HG02759 (cell line): Measurements from ENCODE around the gene LPGAT1.
A peak's percentile ranks its signal among the peaks of the same experiment; 100 is the strongest.
"Not testable (repeated sequence)": the region's sequence is repeated elsewhere in the genome, so short reads cannot be mapped to it uniquely, and the experiment has no call there.

ENCODE experiments used
- ATAC-seq: cut with Tn5 transposase; IDR thresholded peaks from one replicate; pipeline ENCODE4 v1.9.1; 2021; ENCODE audit warnings: mild to moderate bottlenecking, moderate library complexity; ENCODE audit not compliant: unreplicated experiment

The LPGAT1 gene, protein sequence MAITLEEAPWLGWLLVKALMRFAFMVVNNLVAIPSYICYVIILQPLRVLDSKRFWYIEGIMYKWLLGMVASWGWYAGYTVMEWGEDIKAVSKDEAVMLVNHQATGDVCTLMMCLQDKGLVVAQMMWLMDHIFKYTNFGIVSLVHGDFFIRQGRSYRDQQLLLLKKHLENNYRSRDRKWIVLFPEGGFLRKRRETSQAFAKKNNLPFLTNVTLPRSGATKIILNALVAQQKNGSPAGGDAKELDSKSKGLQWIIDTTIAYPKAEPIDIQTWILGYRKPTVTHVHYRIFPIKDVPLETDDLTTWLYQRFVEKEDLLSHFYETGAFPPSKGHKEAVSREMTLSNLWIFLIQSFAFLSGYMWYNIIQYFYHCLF

DNA sequence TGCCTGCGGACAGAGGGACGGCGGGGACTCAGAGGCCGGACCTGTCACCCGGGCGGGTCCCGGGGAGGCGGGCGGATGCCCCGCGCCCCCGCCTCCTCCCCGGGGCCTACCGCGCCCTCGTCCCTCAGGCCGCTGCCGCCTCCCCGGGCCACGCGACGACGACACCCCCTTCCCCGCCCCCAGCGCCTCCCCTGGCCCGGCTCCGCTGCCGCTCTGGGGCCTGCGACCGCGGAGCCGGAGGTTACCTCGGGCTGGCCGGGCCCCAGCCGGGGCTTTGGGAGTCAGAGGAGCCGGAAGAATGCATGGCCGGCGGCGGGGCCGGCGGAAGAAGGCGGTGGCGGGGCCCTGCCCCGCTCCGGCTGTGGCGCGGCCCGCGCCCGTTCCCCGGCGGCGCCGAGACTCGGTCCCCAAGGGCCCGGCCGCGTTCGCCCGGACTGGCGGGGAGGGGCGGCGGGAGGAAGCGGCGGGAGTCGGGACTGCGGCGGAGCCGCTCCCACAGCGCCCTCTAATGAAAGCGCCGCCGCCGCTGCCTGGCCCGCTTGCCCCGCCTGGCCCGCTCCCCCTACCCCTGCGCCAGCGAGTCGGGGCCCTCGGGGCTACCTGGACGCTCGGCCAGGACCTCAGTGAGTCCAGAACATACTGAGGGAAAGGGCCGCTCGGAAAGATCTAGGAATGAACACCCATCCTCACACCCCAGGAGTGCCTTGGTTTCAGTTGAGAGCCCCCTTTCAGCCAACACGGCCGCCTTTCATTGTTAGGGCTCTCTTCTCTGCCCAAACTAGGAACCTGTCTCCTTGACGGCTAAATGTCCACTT is at the start of gene LPGAT1:
LPGAT1 (minus strand) TSS at position 436 of the 815 bp plus-strand sequence. CDS start 1,467 bp downstream, outside the sequence.
- peak; percentile 80 for ATAC-seq

DNA sequence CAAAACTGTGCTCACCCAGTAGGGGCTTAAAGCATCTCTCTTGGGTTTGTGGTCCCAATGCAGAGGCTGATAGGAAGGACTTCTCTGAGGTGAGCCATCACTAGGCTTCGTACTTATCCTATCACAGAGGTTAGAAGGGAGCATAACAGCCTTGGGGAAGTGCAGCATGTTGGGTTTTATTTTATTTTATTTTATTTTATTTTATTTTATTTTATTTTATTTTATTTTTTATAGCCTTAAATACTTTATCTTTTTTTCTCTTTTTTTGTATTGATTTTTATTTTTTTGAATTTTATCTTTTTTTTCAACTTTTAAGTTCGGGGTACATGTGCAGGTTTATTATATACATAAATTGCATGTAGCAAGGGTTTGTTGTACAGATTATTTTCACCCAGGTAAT is 48.9 kb upstream of the LPGAT1 start:
- no peak for ATAC-seq

DNA sequence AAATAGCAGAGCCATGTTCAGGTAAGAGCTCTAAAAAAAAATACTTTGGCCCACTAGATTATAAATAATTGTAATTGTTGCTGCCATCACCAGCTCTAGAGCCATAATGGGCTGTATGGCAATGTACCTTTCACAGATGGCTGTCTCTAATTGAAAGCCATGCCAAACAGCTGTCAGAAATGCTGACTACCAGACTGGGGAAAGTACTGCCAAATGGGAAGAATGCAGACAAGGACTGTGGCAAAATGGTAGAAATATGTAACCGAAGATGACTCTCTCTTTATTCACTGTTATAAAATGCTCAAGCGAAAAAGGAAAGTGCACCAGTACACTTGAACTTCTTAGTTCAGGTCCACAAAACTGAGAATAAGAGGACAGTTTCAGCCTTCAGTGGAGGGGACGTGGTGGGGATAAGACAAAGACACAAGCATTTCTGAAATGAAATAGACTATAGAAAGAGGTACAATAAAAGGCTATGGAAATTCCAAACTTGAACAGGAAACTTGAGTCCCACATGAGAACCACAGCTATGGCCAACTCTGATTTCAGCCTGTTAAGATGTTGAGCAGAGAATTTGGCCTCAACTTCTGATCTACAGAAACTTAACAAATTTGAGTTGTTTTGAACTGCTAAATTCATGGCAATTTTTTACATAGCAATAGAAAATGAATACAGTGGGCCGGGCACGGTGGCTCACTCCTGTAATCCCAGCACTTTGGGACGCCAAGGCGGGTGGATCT is 46.5 kb upstream of the LPGAT1 start:
- no peak for ATAC-seq

DNA sequence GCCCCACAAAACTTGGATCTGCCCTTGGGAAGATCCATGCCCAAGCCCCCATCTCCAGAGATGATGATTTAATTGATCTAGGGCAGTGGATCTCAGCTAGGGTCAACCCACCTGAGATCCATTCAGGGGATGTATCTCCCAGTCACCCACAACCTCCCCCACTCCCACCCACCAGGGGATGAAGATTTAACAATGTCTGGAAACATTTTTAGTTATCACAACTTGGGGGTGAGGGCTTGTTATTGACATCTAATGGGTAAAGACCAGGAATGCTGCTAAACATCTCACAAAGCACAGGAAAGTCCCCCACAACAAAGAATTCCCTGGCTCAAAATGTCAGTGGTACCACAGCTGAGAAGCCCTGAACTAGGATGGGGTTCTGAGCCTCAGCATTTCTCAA is 45.0 kb upstream of the LPGAT1 start:
- no peak for ATAC-seq

DNA sequence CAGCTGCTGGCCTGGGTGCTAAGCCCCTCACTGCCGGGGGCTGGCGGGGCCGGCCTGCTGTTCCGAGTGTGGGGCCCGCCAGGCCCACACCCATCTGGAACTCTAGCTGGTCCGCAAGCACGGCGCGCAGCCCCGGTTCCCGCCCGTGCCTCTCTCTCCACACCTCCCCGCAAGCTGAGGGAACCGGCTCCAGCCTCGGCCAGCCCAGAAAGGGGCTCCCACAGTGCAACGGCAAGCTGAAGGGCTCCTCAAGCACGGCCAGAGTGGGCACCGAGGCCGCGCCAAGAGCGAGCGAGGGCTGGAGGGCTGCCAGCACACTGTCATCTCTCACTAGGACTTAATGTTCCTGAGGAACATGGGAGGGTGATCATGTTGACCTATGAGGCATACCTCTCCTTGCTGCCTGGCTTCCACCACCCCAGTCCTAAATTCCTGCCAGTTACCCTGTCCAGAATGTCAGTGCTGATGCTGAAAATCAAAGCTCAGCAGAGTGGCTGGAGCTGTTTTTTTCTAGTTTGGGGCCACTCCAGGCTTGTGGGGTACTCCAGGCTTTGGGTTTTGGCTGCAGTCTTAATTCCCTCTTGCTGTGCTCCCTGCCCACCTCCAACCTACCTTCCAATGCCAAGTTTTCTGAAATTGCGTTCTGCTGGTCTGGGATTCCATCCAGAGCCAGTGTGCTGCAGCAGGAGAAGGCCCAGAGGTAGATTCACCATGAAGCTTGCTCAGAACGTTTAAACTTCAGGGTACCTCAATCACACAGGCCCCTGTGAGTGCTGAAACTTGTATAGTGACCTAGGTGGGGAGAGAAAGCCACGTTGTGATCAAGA is 44.2 kb upstream of the LPGAT1 start:
- no peak for ATAC-seq

DNA sequence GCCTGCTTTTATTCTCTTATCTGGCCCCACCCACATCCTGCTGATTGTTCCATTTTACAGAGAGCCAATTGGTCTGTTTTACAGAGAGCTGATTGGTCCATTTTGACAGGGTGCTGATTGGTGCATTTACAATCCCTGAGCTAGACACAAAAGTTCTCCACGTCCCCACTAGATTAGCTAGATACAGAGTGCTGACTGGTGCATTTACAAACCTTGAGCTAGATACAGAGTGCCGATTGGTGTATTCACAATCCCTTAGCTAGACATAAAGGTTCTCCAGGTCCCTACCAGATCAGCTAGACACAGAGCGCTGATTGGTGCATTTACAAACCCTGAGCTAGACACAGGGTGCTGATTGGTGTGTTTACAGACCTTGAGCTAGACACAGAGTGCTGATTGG is 43.2 kb upstream of the LPGAT1 start:
- not testable (repeated sequence) for ATAC-seq

DNA sequence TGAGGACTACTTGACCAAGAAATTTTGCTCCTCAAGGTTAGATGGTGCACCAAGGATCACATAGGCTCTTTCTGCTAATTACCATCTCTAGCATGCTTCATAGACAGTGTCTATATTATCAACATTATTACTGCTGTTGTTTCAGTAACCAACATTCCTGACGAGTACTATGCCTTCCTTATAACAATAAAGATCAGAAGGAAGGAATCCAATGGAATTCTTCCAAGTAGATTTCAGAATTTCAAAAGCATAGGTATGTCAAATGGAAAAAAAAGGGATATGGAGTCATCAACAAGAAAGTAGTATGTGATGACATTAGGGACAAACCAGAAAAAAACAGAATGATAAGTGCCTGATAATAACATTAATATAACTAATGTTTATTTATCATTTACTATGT is 39.6 kb upstream of the LPGAT1 start:
- ATAC-seq: no peak

DNA sequence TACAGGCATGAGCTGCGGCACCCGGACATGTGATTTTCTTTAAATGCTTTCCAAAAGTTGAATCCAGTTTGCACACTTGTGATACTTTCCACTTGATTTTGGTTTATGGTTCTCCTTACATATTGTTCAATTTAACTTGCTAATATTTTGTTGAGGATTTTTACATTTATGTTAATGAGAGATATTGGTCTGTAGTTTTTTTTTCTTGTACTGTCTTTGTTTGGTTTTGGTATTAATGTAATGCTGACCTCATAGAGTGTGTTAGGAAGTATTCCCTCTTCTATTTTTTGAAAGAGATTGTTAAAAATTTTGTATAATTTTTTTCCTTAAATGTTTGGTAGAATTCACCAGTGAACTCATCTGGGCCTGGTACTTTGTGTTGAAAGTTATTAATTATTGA is 34.6 kb upstream of the LPGAT1 start:
- ATAC-seq: no peak

DNA sequence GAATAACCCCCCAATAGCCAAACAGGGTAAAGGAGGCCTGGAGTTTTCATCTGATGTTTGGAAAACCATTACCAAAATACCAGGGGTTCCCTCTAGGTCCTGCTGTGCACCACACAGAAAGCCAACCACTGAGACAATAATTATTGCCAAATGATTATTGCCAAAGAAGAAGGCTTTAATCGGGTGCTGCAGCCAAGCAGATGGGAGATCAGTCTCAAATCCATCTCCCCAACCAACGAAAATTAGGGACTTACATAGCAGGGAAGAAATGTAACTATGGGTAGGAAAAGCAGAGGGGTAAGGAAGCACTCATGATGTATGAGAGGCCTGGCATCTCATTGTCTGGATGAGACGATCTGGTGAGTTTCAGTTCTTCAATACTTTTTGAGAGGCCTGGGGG is 28.8 kb upstream of the LPGAT1 start:
- no peak for ATAC-seq

DNA sequence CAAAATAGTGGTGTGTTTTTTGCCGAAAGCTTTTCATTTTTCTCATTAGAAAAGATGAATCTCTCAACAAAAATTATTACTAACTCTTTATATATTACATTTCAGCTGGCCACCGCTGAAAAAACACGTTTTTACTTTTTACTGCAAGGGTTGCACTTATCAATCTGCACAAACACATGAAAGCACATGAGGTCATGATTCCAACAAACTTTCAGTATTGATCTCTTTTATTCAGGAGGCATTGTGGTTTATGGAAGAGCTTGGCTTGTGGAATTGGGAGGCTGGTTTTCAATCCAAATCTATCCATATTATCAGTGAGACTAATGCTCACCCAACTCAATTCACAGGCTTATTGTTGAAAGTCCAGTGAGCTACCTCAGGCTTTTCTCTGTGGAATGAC is 20.6 kb upstream of the LPGAT1 start:
- ATAC-seq: no peak

DNA sequence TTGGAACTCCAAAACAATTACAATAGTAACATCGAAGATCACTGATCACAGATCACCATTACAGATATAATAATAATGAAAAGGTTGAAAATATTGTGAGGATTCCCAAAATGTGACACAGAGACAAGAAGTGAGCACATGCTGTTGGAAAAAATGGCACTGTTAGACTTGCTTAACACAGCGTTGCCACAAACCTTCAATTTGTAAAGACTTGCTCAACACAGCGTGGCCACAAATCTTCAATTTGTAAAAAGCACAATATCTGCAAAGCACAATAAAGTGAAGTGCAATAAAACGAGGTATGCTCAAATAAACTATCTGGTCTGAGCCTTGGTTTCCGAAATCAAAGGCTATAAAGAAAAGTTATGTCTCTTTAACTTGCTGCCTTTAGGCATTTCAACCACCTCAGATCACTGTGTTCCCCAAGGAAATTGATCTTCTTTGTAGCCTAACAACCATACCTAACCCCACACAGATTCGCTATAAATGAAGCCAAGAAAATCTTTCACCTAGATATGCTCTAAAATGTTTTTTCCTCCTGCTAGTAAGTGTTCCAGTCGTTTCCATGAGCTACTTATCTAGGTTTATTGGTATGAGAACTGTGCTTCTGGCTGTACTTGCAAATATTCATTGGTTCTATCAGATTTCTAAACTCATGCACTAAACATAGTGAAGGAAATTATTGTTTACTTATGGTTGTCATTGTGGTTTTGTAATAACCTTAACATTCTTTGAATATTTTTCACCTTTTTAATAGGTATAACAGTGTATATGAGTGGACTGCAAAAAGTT is 13.1 kb upstream of the LPGAT1 start:
- ATAC-seq: no peak

DNA sequence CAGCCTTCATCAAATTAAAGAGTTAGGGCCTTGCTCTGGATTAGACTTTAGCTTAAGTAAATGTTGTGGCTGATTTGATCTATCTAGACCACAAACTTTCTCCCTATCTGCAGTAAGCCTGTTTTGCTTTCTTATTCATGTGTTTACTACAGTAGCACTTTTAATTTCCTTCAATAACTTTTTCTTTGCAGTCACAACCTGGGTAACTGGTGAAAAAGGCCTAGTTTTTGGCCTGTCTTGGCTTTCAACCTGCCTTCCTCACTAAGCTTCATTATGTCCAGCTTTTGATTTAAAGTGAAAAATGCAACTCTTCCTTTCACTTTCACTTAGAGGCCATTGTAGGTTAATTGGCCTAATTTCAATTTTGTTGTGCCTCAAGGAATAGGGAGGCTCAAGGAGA is 12.5 kb upstream of the LPGAT1 start:
- no peak for ATAC-seq

DNA sequence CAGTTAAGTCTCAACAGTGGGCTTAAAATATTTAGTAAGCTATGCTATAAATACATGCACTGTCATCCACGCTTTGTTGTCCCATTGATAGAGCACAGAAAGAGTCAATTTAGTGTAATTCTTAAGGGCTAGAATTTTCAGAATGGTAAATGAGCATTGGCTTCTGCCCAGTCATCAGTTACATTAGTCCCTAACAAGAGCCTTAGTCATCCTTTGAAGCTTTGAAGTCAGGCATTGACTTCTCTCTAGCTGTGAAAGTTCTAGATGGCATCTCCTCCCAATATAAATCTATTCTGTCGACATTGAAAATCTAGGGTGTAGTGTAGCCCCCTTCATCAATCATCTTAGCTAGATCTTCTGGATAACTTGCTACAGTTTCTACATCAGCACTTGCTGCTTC is 12.0 kb upstream of the LPGAT1 start:
- ATAC-seq: no peak

DNA sequence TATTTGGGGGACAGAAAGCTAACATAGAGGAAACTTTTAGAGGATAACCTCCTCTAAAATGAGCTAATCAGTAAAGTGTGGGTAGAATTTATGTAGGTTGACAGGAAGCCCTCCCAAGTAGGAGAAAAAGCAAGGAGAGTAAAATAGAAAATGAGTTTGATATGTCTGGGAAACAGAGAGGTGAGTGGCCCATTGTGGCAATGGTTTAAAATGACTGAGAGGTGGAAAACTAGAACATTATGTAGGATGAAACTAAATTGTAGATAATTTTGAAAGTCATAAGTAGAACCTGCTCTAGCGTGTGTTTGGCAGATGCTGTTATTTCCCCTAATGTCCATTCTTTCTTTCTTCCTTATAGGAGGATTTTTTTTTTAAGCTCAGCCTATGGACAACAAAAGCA is 8.5 kb upstream of the LPGAT1 start:
- ATAC-seq: no peak

DNA sequence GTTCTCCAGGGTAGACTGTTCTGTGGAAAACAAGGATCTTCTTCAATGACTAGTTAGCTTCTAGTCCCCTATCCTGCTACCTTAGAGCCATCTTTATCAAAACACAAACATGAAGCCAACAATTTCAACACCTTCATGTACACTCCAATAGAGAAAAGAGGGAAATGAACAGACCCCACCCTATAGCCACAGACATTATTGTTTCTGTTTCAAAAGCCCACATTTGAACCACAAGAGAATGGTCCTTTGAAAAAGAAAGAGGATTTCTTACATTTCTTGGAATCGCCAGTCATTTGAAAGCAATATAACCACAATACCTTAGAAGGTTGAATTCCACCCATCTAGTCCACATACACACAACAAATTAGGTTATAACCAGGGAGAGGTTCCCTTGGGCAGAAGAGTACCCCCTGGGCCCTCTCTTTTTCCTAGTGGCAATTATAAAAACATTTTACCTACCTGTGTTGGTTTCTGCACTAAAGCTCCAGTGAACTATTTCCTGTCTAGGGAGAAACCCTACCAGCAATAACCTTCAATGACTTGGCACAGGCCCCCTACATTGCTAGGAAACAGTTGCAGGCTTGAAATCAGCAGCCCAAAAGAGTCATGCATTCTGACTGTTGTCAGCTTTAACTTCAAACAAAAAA is 2.7 kb upstream of the LPGAT1 start:
- no peak for ATAC-seq

DNA sequence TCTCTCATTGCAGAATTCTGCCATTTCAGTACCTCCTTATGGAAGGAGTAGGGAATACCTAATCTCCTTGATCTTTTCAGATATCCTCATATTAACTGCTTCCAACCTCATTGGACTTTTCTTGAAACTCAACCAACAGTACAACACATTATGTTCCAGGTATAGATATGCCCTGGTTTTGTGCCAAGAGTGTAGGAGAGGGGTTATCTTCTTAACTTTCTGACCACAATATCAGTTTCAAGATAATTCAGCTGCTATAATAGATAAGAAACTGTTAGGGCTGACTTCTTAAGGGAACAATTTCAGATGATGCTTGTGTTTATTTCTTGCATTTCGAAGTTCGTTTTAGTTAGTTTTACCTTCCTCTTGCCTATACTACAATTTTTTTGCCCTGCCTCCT is 2.1 kb upstream of the LPGAT1 start:
- no peak for ATAC-seq

DNA sequence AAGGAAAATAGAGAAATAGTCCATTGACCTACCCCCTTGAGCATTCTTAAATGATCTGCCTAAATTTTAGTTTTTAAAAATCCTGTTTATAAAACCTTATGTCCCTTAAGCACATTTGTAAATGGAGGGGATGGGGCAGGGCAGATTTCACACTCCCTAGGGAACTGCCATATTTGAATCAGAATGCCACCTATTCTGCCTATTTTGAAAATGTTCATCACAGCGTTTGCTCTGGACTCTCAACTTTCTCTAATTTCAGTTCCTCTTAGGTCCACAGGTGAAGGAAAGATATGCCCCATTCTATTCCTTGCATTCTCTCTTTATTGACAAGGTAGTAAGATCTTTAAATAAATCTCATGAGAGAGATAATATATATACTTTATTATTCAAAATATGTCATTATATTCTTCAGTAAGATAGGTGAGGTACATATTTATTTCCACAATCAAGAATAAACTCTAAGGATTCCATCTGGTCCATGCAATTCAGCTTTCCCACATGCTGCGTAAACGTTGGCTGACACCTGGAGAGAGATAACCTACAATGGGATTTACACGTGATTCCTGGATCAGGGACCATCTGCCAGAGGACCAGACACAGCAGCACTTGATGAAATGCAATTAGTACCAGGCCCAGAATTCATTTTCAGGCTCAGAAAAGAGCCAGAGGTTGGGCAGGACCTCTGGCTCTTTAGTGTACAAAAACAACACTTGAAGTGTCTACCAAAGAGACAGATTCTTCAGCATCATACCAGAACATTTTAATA is 1.2 kb upstream of the LPGAT1 start:
- no peak for ATAC-seq

DNA sequence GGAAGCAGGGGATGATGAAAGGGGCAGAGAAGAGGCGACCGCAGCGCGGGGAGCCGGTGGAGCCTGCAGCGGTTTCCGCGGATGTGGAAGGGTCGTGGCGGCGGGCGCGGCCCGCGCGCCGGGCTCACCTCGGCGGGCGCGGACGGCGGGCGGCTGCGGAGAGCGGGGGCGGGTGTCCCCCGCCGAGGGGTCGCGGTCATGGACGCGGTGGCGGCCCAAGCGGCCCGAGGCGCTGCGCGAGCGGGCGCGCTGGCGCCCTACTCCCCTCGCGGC is 572 bp downstream of the LPGAT1 start:
- ATAC-seq: no peak
